ENCODE data around the gene TNIP3.

The TNIP3 gene

GRCh38 chr4:121138039-121138825 lies 25.9 kb downstream of the TNIP3 start:
- no peak for DNase-seq

GRCh38 chr4:121130326-121130660 lies 33.8 kb downstream of the TNIP3 start:
- no peak for DNase-seq

GRCh38 chr4:121129606-121130325 lies 34.4 kb downstream of the TNIP3 start:
- DNase-seq: no peak

GRCh38 chr4:121127100-121127499 lies 37.0 kb downstream of the TNIP3 start:
- no peak for DNase-seq

GRCh38 chr4:121126449-121127006 lies 37.6 kb downstream of the TNIP3 start:
- no peak for DNase-seq

- DNase-seq: no peak
Measured at GRCh38 chr4:121125498-121125885, 38.6 kb downstream of the TNIP3 start.

- DNase-seq: no peak
Measured at GRCh38 chr4:121122661-121123060, 41.5 kb downstream of the TNIP3 start.

GRCh38 chr4:121119715-121120114 lies 44.4 kb downstream of the TNIP3 start:
- DNase-seq: no peak

DNA sequence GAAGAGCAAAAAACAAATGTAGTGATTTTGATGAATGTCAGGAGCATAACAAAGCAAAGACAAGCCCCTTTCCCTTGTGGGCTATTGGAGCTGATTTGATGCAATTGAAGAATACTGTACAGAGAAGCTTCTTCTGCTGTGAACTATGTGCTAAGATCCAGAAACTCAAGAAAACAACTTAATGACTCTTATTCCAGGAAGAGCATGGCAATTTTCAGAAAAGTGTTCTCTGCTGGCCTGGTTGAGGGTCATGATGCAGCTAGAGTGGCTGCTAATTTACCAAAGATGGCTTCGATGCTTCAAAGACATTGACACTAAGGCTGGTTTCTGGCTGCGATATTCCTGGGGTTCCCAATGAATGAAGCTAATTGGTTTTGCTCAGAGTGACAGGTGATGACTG lies 45.8 kb downstream of the TNIP3 start:
- DNase-seq: no peak

DNA sequence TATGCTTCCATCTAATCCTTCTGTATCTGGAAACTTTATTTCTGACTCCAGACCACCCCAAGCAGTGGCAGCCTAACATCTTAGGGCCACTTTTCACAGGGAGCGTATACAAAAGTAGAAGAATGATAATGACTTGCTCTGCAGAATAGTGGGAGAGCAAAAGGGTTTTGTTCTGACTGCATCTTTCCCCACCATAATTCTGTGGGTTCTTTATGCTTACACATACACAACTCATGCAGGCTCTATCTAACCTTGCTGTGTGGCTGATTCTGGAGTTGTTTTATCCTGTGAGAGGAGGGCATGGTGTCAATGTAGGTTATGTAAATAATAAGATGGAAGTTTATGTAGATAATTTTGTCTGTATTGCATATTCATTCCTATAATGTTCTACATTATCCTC lies 49.4 kb downstream of the TNIP3 start:
- DNase-seq: no peak

GRCh38 chr4:121112530-121112929 lies 51.6 kb downstream of the TNIP3 start:
- DNase-seq: no peak

DNA sequence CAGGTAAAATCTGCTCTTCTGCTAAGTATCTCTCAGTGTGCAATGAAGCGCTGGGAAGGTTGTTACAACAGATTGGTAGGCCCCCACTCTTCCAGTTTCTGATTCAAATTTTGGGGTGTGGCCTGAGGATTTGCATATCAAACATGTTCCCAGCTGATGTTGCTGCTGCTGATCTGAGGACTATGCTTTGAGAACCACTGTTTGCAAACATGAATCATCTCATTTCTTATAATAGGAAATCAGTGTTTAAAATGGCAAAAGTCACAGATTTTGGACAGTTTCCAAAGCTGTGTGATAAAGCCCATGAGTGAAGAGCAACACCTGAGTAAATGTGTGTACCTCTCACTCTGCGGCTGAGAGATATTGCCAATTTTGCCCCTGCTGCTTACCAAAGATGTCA lies 55.6 kb downstream of the TNIP3 start:
- no peak for DNase-seq

DNA sequence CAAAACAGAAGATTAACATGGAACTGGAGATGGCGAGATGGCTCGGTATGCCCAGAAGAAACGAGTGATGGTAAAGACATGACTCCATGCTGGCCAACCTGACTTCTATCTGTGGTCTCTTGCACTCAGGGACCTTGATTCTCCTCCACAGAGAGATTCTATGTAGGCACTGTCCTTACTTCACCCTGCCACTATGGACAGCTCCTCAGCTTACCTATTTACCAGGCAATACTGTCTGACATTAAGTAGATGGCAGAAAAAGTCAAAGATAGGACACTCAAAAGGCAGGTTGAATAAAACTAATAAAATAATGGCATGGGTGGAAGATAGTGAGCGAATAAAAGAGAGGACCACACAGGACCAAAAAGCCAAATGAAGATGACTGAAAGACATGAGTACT lies 56.6 kb downstream of the TNIP3 start:
- no peak for DNase-seq

- no peak for DNase-seq
Measured at GRCh38 chr4:121100093-121100775, 63.9 kb downstream of the TNIP3 start.

DNA sequence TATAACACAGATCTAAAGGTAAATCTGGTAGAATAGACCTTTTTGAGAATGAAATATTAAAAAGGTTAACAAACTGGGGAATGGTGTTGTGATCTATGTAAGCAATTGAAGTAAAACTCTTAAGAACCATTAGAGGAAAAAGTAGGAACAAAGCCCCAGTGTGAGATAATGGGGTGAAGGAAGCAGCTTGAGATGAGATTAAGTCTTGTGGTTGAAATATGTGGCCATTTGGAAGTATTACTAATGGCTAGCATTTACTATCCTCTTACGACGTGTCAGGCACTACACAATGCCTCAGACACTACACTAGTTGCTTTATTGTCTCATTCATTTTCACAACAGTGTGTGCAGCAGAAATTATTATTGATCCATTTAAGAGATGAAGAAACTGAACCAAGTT lies 65.9 kb downstream of the TNIP3 start:
- DNase-seq: no peak

DNA sequence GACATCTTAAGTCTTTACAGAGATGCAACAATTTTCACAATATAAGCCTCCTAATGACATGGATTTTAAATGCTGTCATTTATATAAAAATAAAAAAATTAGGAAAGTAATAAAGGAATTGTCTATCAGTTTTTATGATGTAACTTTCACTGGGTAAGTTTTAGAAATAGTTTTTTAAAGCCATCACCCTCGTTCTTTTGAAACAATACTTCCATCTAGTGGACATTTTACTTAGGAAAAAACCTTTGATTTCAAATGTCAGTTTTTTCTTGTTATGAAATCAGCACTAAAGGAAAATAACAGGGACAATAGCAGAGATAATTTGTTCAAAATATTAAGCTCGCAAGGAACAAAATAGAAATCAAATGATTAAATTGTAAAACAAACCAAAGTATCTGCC lies 67.5 kb downstream of the TNIP3 start:
- peak; percentile 18 for DNase-seq

DNA sequence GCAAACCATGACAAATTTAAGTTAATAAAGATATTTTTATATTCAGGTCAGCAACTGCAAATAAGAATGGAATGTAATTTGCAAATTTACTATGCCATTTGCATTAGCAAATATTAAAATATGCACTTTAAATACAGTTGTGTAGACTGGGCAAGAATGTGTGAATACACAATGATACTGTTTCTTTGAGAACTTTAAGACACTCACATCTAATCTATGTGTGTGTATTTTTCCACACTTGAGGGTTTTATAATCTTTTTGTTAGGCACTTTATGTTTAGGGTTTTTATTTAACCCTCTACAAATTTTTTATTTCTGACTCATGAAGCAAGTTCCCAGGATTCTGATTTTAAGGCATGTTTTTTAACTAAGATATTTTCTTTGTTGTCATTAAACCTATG lies 67.9 kb downstream of the TNIP3 start:
- DNase-seq: no peak

DNA sequence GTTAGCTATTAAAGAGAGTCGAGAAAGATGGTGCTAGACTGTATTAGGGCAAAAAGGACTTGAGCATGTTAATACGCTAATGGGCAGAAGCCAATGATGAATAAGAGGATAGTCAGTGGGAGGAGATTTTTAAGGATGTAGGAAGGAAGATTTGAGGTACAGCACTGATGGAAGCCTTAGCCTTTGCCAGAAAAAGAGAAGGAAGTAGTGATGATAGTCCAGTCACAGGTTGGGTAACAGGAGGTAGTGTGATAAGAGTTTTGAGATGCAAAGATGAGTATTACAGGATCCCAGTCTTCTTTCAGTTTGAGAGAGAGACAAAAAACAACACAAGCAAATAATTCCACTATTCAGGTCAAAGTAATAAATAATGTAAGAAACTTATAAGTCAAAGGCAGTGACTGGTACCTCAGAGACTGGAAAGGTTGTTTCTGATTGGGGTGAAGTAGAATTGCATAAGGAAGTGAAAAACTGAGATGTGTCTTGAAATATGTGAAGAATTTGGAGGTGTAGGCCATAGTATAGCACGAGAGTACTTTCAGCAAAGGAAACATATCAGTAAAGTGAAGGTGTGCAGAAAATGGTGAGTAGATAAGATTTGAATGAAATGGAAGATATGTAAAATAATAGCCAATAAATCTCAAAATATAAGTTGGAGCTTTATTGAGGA lies 69.7 kb downstream of the TNIP3 start:
- DNase-seq: no peak

- DNase-seq: no peak
Measured at GRCh38 chr4:121093261-121093660, 70.9 kb downstream of the TNIP3 start.

- DNase-seq: no peak
Measured at GRCh38 chr4:121091941-121092340, 72.2 kb downstream of the TNIP3 start.

GRCh38 chr4:121088867-121089266 lies 75.3 kb downstream of the TNIP3 start:
- no peak for DNase-seq
